WTC11 (cell line): ENCODE results near the gene LIF. TPM values are rescaled to one million over a fixed set of nuclear protein-coding genes. Genes with fewer than 3 reads are reported as not detected.
A peak's percentile ranks its signal among the peaks of the same experiment; 100 is the strongest.

Experiments
- ATAC-seq: fragments of 200-7000 bp; cut with Tn5 transposase; 2 replicates; pipeline ENCODE4 v1.10.0; 2021; ENCODE audit warnings: mild to moderate bottlenecking, moderate library complexity
- CTCF ChIA-PET: fragments of 300-600 bp; sonication (Branson Sonifier 250); formaldehyde crosslinking; loops from one replicate; lab custom pipeline; 2021; ENCODE audit warnings: antibody characterized with exemption; lab: Charles Lee
- POLR2A ChIA-PET: fragments of 350-600 bp; sonication (Branson Sonifier 250); formaldehyde crosslinking; loops from one replicate; lab custom pipeline; 2021; ENCODE audit warnings: antibody characterized with exemption; lab: Charles Lee
- DNase-seq: peaks from one replicate; pipeline ENCODE4 v3.0.0; 2021; ENCODE audit warnings: low spot score
- H3K27ac Mint-ChIP-seq: 2 replicates; pipeline ENCODE4 v1.8.0; 2021; ENCODE audit warnings: mixed read lengths
- H3K27me3 Mint-ChIP-seq: 2 replicates; pipeline ENCODE4 v1.8.0; 2021; ENCODE audit warnings: low read depth, mild to moderate bottlenecking, moderate library complexity, mixed read lengths
- H3K36me3 Mint-ChIP-seq: 2 replicates; pipeline ENCODE4 v1.8.0; 2021; ENCODE audit warnings: mixed read lengths
- H3K4me1 Mint-ChIP-seq: 2 replicates; pipeline ENCODE4 v1.8.0; 2022; ENCODE audit warnings: mixed read lengths
- H3K4me3 Mint-ChIP-seq: 2 replicates; pipeline ENCODE4 v1.8.0; 2021; ENCODE audit warnings: mild to moderate bottlenecking, moderate library complexity, mixed read lengths
- H3K9me3 Mint-ChIP-seq: 2 replicates; pipeline ENCODE4 v1.8.0; 2021; ENCODE audit warnings: mixed read lengths
- AR ChIP-seq: fragments of 250-450 bp; sonication (Bioruptor Pico); IDR thresholded peaks from 2 replicates; pipeline ENCODE4 v1.9.0; 2021; ENCODE audit warnings: mild to moderate bottlenecking
- ATF2 ChIP-seq: sonication (generic); formaldehyde crosslinking; IDR thresholded peaks from 2 replicates; pipeline ENCODE4 v1.8.1; 2022; ENCODE audit warnings: low read depth, missing genetic modification reagents, borderline replicate concordance
- ATF6 ChIP-seq: sonication (generic); formaldehyde crosslinking; IDR thresholded peaks from 2 replicates; pipeline ENCODE4 v1.8.1; 2023; ENCODE audit warnings: mild to moderate bottlenecking, missing genetic modification reagents
- ERG ChIP-seq: fragments of 250-450 bp; sonication (Bioruptor Pico); IDR thresholded peaks from 2 replicates; pipeline ENCODE4 v1.8.0; 2021; ENCODE audit warnings: mild to moderate bottlenecking
- FOXP4 ChIP-seq: sonication (generic); formaldehyde crosslinking; IDR thresholded peaks from 2 replicates; pipeline ENCODE4 v1.8.0; 2022; ENCODE audit warnings: mild to moderate bottlenecking, missing genetic modification reagents
- GABPB1 ChIP-seq: sonication (generic); formaldehyde crosslinking; IDR thresholded peaks from 2 replicates; pipeline ENCODE4 v1.8.1; 2023; ENCODE audit warnings: mild to moderate bottlenecking, missing genetic modification reagents
- HMGXB4 ChIP-seq: sonication (generic); formaldehyde crosslinking; IDR thresholded peaks from 2 replicates; pipeline ENCODE4 v1.8.1; 2023; ENCODE audit warnings: mild to moderate bottlenecking, moderate library complexity, missing genetic modification reagents
- JUN ChIP-seq: sonication (generic); formaldehyde crosslinking; IDR thresholded peaks from 2 replicates; pipeline ENCODE4 v1.8.0; 2023; ENCODE audit warnings: mild to moderate bottlenecking, missing genetic modification reagents
- KAT7 ChIP-seq: sonication (generic); formaldehyde crosslinking; IDR thresholded peaks from 2 replicates; pipeline ENCODE4 v1.8.1; 2023; ENCODE audit warnings: missing genetic modification reagents, mild to moderate bottlenecking, borderline replicate concordance
- NFATC4 ChIP-seq: fragments of 250-450 bp; sonication (Bioruptor Pico); IDR thresholded peaks from 2 replicates; pipeline ENCODE4 v1.9.0; 2021; ENCODE audit warnings: mild to moderate bottlenecking
- NFYB ChIP-seq: sonication (generic); formaldehyde crosslinking; conservative IDR thresholded peaks from 2 replicates; pipeline ENCODE4 v1.8.0; 2022; ENCODE audit warnings: low read depth, missing genetic modification reagents
- NR3C1 ChIP-seq: sonication (generic); formaldehyde crosslinking; conservative IDR thresholded peaks from 2 replicates; pipeline ENCODE4 v1.8.1; 2023; ENCODE audit warnings: low read depth, mild to moderate bottlenecking, missing genetic modification reagents
- PRRX2 ChIP-seq: fragments of 250-450 bp; sonication (Bioruptor Pico); IDR thresholded peaks from 2 replicates; pipeline ENCODE4 v1.8.0; 2021; ENCODE audit warnings: mild to moderate bottlenecking
- SP1 ChIP-seq: sonication (generic); formaldehyde crosslinking; conservative IDR thresholded peaks from 2 replicates; pipeline ENCODE4 v1.8.1; 2022; ENCODE audit warnings: missing genetic modification reagents
- TEAD4 ChIP-seq: sonication (generic); formaldehyde crosslinking; IDR thresholded peaks from 2 replicates; pipeline ENCODE4 v1.8.0; 2022; ENCODE audit warnings: mild to moderate bottlenecking, missing genetic modification reagents
- USF2 ChIP-seq: sonication (generic); formaldehyde crosslinking; IDR thresholded peaks from 2 replicates; pipeline ENCODE4 v1.8.1; 2023; ENCODE audit warnings: mild to moderate bottlenecking, missing genetic modification reagents, moderate library complexity
- ZNF138 ChIP-seq: sonication (generic); formaldehyde crosslinking; conservative IDR thresholded peaks from 2 replicates; pipeline ENCODE4 v1.8.1; 2022; ENCODE audit warnings: mild to moderate bottlenecking, moderate library complexity, missing genetic modification reagents
- ZNF396 ChIP-seq: fragments of 250-450 bp; sonication (Bioruptor Pico); IDR thresholded peaks from 2 replicates; pipeline ENCODE4 v1.8.0; 2021; ENCODE audit warnings: mild to moderate bottlenecking, moderate library complexity, borderline replicate concordance
- total RNA-seq: library from RNA; stranded (reverse); gene quantifications from 3 replicates; pipeline ENCODE4 v1.2.3, GENCODE V29; 2021

The LIF gene
- total RNA-seq, 1 experiment from 2014 or later: 7.2 TPM

GRCh38 chr22:30265823-30266444 is 19.4 kb upstream of the LIF start:
- Mint-ChIP-seq H3K4me3 (no peak overlapping the region), H3K27ac (no peak overlapping the region)
- POLR2A ChIA-PET: no interaction called here

GRCh38 chr22:30265131-30265720 is 18.7 kb upstream of the LIF start:
- ChIA-PET POLR2A (no interaction called here), CTCF (interaction anchor here (0.6 to 3.5 kb wide), 4 partner anchors 22 to 135 kb away, joined by 4 to 48 read pairs (median 17); partner anchors contain the start of genes RNF215 and TBC1D10A)
- ATAC-seq: no peak
- TF ChIP-seq ZNF138 (CRISPR knock-in tag) (no peak), JUN (no peak), ERG (CRISPR knock-in tag) (no peak)
- Mint-ChIP-seq H3K27me3 (peaks cover 7% of the 10 kb centered on the region), H3K36me3 (no peaks in the 10 kb centered on the region), H3K27ac (no peak overlapping the region), H3K9me3 (no peaks in the 10 kb centered on the region), H3K4me1 (peaks cover 5% of the 10 kb centered on the region), H3K4me3 (no peak overlapping the region)
- no peak for DNase-seq

More at GRCh38 chr22:30265823-30266444, 19.4 kb upstream of the LIF start:
- Mint-ChIP-seq H3K27me3 (peaks cover 7% of the 10 kb centered on the region), H3K9me3 (no peaks in the 10 kb centered on the region), H3K36me3 (no peaks in the 10 kb centered on the region), H3K4me1 (peaks cover 5% of the 10 kb centered on the region)
- no peak for ATAC-seq
- no peak for DNase-seq
- peak; percentile 32; the same call in 1 of the 2 replicates for TF ChIP-seq USF2
- TF ChIP-seq GABPB1: 0 out of 2 replicates have a peak, but pooled peaks have one; percentile 31
- no peak for TF ChIP-seq FOXP4
- CTCF ChIA-PET: no interaction called here

- H3K27ac Mint-ChIP-seq: no peak overlapping the region
- no peak overlapping the region for H3K4me3 Mint-ChIP-seq
- no peaks in the 10 kb centered on the region for H3K9me3 Mint-ChIP-seq
- DNase-seq (no peak), ATAC-seq (no peak)
- no peaks in the 10 kb centered on the region for H3K36me3 Mint-ChIP-seq
- POLR2A ChIA-PET: interaction anchor here (0.6 to 1.8 kb wide), 2 partner anchors 25 to 162 kb away, joined by 4 to 5 read pairs; partner anchors contain the start of genes CASTOR1 and MTFP1
- CTCF ChIA-PET: interaction anchor here (0.6 to 3.5 kb wide), 22 partner anchors 8 to 259 kb away, joined by 3 to 48 read pairs (median 4); partner anchors contain the start of genes CCDC157, RNF215, SF3A1 and TBC1D10A
- peaks cover 5% of the 10 kb centered on the region for H3K4me1 Mint-ChIP-seq
- peaks cover 7% of the 10 kb centered on the region for H3K27me3 Mint-ChIP-seq
- TF ChIP-seq GABPB1 (no peak), NR3C1 (CRISPR knock-in tag) (no peak), NFYB (CRISPR knock-in tag) (no peak), ZNF396 (no peak), SP1 (CRISPR knock-in tag) (no peak), ATF2 (CRISPR knock-in tag) (no peak), TEAD4 (CRISPR knock-in tag) (no peak), ATF6 (CRISPR knock-in tag) (no peak), AR (CRISPR knock-in tag) (no peak), KAT7 (CRISPR knock-in tag) (no peak), PRRX2 (CRISPR knock-in tag) (no peak), HMGXB4 (CRISPR knock-in tag) (no peak), NFATC4 (CRISPR knock-in tag) (no peak)
Measured at GRCh38 chr22:30263883-30264282, 17.3 kb upstream of the LIF start.
